ENCODE results near the gene ASPM. TPM values are rescaled to one million over a fixed set of nuclear protein-coding genes. Genes with fewer than 3 reads are reported as not detected.
A peak's percentile ranks its signal among the peaks of the same experiment; 100 is the strongest.

ASPM gene
- total RNA-seq, 1 donor from 2014 or later: 8.9 TPM

- no peak for DNase-seq (ENCODE audit: extremely low spot score, unreplicated experiment)
- Mint-ChIP-seq H3K27ac (ENCODE audit: unreplicated experiment) (no peak overlapping the region), H3K27me3 (ENCODE audit: unreplicated experiment) (no peaks in the 10 kb centered on the region), H3K4me1 (ENCODE audit: unreplicated experiment) (no peaks in the 10 kb centered on the region), H3K4me3 (ENCODE audit: unreplicated experiment) (no peak overlapping the region), H3K9me3 (ENCODE audit: unreplicated experiment) (no peaks in the 10 kb centered on the region), H3K36me3 (ENCODE audit: unreplicated experiment) (peaks cover 38% of the 10 kb centered on the region)
- no peak for TF ChIP-seq CTCF (IDR thresholded peaks at IDR 0.05)
Observed at GRCh38 chr1:197171531-197171930, 25.1 kb upstream of the ASPM start.

DNA sequence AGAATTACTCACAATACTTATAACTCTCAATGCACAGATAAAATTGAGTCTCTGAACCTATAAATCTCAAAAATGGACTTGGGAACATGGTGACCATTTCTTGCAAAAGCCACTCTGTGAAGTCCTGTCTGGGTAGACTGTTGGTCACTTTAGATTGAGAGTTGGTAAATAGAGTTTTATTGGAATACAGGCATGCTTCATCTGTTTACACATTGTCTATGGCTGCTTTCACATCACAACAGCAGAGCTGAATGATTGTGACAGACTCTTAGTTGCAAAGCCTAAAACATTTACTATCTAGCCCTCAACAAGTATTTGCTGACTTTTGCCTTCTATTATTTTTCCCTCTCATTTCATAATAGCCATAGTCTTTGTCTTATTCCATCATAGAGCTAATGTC, 24.1 kb upstream of the ASPM start:
- Mint-ChIP-seq H3K27me3 (ENCODE audit: unreplicated experiment) (no peaks in the 10 kb centered on the region), H3K9me3 (ENCODE audit: unreplicated experiment) (no peaks in the 10 kb centered on the region), H3K4me1 (ENCODE audit: unreplicated experiment) (no peaks in the 10 kb centered on the region), H3K27ac (ENCODE audit: unreplicated experiment) (no peak overlapping the region), H3K36me3 (ENCODE audit: unreplicated experiment) (peaks cover 41% of the 10 kb centered on the region), H3K4me3 (ENCODE audit: unreplicated experiment) (no peak overlapping the region)
- TF ChIP-seq CTCF (IDR thresholded peaks at IDR 0.05): no peak
- DNase-seq (ENCODE audit: extremely low spot score, unreplicated experiment): no peak

DNA sequence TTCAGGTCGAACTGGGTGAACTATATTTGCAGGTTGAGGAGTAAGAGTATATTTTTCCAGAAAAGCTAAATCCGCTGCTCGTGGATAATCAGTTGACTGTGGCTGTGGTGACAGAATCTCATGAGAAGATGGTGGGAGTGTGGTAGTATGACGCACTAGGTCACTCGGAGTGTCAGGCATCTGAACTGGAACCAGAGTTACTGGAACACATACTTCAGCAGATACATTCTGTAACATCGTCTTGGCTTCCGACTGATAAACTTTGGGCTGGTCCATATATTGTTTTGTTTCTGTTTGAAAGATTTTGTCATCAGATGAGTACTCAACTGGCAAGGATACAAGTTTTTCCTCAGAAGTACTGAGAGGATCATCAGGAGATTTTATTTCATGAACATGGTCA, 13.0 kb upstream of the ASPM start:
- H3K27me3 Mint-ChIP-seq (ENCODE audit: unreplicated experiment): no peaks in the 10 kb centered on the region

GRCh38 chr1:197156692-197157091, 10.2 kb upstream of the ASPM start:
- Mint-ChIP-seq H3K4me3 (ENCODE audit: unreplicated experiment) (no peak overlapping the region), H3K27me3 (ENCODE audit: unreplicated experiment) (no peaks in the 10 kb centered on the region), H3K27ac (ENCODE audit: unreplicated experiment) (no peak overlapping the region), H3K4me1 (ENCODE audit: unreplicated experiment) (no peaks in the 10 kb centered on the region), H3K36me3 (ENCODE audit: unreplicated experiment) (peaks cover 21% of the 10 kb centered on the region), H3K9me3 (ENCODE audit: unreplicated experiment) (no peaks in the 10 kb centered on the region)
- peak; percentile 34 for TF ChIP-seq CTCF (IDR thresholded peaks at IDR 0.05)
- no peak for DNase-seq (ENCODE audit: extremely low spot score, unreplicated experiment)

More for the DNA sequence above, 13.0 kb upstream of the ASPM start:
- Mint-ChIP-seq H3K9me3 (ENCODE audit: unreplicated experiment) (no peaks in the 10 kb centered on the region), H3K4me1 (ENCODE audit: unreplicated experiment) (no peaks in the 10 kb centered on the region), H3K4me3 (ENCODE audit: unreplicated experiment) (no peak overlapping the region), H3K36me3 (ENCODE audit: unreplicated experiment) (peaks cover 26% of the 10 kb centered on the region), H3K27ac (ENCODE audit: unreplicated experiment) (no peak overlapping the region)
- TF ChIP-seq CTCF (IDR thresholded peaks at IDR 0.05): no peak
- no peak for DNase-seq (ENCODE audit: extremely low spot score, unreplicated experiment)

DNA sequence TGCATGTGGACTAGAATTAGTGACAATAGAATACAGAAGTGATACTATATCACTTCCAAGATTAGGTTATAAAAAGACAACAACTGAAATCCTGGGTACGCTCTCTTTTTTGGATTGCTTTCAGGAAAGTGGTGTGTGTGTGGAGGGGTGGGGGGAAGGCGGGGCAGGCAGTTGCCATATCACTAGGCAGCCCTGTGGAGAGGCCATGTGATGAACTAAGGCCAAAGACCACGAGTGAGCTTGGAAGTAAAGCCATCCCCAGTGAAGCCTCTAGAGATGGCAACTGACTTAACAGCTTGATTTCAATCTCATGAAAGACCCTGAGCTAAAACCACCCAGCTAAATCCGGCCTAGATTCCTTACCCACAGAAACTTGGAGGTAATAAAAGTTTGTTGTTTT, 6.2 kb upstream of the ASPM start:
- no peak overlapping the region for H3K27ac Mint-ChIP-seq (ENCODE audit: unreplicated experiment)
- H3K36me3 Mint-ChIP-seq (ENCODE audit: unreplicated experiment): no peaks in the 10 kb centered on the region
- no peak for DNase-seq (ENCODE audit: extremely low spot score, unreplicated experiment)
- no peaks in the 10 kb centered on the region for H3K9me3 Mint-ChIP-seq (ENCODE audit: unreplicated experiment)
- TF ChIP-seq CTCF (IDR thresholded peaks at IDR 0.05): no peak
- H3K4me1 Mint-ChIP-seq (ENCODE audit: unreplicated experiment): peaks cover 11% of the 10 kb centered on the region
- H3K27me3 Mint-ChIP-seq (ENCODE audit: unreplicated experiment): no peaks in the 10 kb centered on the region
- H3K4me3 Mint-ChIP-seq (ENCODE audit: unreplicated experiment): no peak overlapping the region

Measured in osteocyte (in vitro differentiated cells).